ENCODE results near the gene MAPK11.

Gene MAPK11

DNA sequence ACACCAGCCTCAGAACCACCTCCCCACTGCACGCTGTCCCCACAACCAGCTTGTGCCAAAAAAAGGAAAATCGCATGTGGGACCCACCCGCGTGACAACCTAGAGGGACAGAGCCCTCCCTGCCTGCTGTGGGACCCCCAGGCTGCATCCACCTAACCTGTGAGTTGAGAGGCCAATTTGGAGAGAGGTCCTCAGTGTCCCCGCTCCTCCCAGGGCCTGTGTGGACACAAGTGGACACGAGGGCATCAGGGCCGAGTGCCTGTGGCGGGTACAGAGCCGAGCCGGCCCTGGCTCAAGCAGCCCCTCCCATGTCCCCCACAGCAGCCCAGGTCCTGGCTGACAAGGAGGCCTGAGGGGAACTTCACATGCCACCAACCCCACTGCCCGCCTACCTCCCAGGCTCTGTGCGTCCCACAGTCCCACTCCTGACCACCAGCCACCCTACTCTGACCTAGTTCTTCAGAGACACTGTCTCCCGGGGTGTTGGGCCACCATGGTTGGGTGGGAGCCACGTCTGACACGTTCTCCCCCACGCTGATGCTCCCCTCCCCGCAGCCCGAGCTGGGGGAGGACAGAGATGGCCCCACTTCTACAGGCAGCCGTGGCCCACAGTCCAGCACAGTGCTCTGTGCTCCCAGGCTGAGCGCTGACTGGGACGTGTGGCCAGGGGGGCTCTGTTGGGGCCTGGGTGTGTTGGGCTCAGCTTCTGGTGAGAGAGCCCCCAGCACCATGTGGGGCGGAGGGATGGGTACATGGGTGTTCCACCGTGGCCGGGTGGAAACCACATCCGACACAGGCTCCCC lies 50.2 kb downstream of the MAPK11 start (continued):
- no peak for TF ChIP-seq ESRRG (CRISPR knock-in tag; IDR thresholded peaks at IDR 0.05)
- no peak for TF ChIP-seq ZNF565 (CRISPR knock-in tag; conservative IDR thresholded peaks at IDR 0.05; ENCODE audit: low read depth)
- TF ChIP-seq TCF4 (CRISPR knock-in tag; IDR thresholded peaks at IDR 0.05; ENCODE audit: borderline replicate concordance), result no peak
- TF ChIP-seq, protein P1, sequence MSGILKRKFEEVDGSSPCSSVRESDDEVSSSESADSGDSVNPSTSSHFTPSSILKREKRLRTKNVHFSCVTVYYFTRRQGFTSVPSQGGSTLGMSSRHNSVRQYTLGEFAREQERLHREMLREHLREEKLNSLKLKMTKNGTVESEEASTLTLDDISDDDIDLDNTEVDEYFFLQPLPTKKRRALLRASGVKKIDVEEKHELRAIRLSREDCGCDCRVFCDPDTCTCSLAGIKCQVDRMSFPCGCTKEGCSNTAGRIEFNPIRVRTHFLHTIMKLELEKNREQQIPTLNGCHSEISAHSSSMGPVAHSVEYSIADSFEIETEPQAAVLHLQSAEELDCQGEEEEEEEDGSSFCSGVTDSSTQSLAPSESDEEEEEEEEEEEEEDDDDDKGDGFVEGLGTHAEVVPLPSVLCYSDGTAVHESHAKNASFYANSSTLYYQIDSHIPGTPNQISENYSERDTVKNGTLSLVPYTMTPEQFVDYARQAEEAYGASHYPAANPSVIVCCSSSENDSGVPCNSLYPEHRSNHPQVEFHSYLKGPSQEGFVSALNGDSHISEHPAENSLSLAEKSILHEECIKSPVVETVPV (CRISPR knock-in tag; IDR thresholded peaks at IDR 0.05), result no peak
- no peak for TF ChIP-seq RARB (CRISPR knock-in tag; IDR thresholded peaks at IDR 0.05)
- TF ChIP-seq ZFP3 (CRISPR knock-in tag; IDR thresholded peaks at IDR 0.05), result no peak
- no peak for TF ChIP-seq CSDC2 (CRISPR knock-in tag; IDR thresholded peaks at IDR 0.05)
- no peak for TF ChIP-seq TOX (CRISPR knock-in tag; IDR thresholded peaks at IDR 0.05; ENCODE audit: borderline replicate concordance)

DNA sequence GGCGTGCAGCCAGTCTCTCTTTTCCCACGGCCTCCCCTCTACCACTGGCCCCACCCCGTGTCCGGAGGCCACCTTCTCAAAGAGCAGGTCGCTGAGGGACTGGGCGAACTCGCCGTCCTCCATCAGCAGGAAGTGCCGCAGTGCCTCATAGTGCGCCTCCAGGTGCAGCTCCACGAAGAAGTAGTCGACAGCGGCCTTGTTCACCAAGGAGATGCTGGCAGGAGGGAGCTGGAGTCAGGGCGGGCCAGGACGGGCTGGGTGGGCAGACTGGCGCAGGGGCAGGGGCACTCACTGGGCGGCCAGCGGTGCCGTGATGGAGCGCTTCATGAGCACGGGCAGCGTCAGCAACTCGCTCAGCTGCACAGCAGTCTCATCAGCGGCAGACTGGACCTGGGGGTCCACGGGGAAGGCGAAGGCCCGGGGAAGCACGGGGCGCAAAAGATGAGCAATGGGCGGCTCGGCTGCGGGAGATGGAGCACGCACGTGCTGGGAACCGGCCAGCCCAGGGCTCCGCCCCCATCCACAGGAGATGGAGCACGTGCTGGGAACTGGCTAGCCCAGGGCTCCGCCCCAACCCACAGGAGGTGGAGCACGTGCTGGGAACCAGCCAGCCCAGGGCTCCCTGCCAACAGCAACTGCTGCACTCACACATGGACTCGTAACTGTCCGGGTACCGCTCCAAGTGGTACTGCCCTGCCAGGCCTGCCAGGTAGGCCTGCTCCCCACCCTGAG lies 51.0 kb downstream of the MAPK11 start:
- peak; percentile 66 for ATAC-seq
- TF ChIP-seq CSDC2 (CRISPR knock-in tag; IDR thresholded peaks at IDR 0.05), result no peak
- TF ChIP-seq GLIS3 (CRISPR knock-in tag; IDR thresholded peaks at IDR 0.05), result no peak
- TF ChIP-seq ZNF8 (CRISPR knock-in tag; IDR thresholded peaks at IDR 0.05), result no peak
- TF ChIP-seq ARNTL (CRISPR knock-in tag; IDR thresholded peaks at IDR 0.05; ENCODE audit: borderline replicate concordance, low read depth), result no peak
- no peak for TF ChIP-seq ZFP30 (CRISPR knock-in tag; IDR thresholded peaks at IDR 0.05)
- TF ChIP-seq, protein P2, sequence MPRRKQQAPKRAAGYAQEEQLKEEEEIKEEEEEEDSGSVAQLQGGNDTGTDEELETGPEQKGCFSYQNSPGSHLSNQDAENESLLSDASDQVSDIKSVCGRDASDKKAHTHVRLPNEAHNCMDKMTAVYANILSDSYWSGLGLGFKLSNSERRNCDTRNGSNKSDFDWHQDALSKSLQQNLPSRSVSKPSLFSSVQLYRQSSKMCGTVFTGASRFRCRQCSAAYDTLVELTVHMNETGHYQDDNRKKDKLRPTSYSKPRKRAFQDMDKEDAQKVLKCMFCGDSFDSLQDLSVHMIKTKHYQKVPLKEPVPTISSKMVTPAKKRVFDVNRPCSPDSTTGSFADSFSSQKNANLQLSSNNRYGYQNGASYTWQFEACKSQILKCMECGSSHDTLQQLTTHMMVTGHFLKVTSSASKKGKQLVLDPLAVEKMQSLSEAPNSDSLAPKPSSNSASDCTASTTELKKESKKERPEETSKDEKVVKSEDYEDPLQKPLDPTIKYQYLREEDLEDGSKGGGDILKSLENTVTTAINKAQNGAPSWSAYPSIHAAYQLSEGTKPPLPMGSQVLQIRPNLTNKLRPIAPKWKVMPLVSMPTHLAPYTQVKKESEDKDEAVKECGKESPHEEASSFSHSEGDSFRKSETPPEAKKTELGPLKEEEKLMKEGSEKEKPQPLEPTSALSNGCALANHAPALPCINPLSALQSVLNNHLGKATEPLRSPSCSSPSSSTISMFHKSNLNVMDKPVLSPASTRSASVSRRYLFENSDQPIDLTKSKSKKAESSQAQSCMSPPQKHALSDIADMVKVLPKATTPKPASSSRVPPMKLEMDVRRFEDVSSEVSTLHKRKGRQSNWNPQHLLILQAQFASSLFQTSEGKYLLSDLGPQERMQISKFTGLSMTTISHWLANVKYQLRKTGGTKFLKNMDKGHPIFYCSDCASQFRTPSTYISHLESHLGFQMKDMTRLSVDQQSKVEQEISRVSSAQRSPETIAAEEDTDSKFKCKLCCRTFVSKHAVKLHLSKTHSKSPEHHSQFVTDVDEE (CRISPR knock-in tag; IDR thresholded peaks at IDR 0.05), result no peak
- no peak for TF ChIP-seq BACH2 (CRISPR knock-in tag; IDR thresholded peaks at IDR 0.05; ENCODE audit: borderline replicate concordance)
- no peak for TF ChIP-seq ESRRG (CRISPR knock-in tag; IDR thresholded peaks at IDR 0.05)
- TF ChIP-seq PPARA (CRISPR knock-in tag; IDR thresholded peaks at IDR 0.05; ENCODE audit: borderline replicate concordance), result no peak
- TF ChIP-seq, protein P3, sequence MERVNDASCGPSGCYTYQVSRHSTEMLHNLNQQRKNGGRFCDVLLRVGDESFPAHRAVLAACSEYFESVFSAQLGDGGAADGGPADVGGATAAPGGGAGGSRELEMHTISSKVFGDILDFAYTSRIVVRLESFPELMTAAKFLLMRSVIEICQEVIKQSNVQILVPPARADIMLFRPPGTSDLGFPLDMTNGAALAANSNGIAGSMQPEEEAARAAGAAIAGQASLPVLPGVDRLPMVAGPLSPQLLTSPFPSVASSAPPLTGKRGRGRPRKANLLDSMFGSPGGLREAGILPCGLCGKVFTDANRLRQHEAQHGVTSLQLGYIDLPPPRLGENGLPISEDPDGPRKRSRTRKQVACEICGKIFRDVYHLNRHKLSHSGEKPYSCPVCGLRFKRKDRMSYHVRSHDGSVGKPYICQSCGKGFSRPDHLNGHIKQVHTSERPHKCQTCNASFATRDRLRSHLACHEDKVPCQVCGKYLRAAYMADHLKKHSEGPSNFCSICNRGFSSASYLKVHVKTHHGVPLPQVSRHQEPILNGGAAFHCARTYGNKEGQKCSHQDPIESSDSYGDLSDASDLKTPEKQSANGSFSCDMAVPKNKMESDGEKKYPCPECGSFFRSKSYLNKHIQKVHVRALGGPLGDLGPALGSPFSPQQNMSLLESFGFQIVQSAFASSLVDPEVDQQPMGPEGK (CRISPR knock-in tag; IDR thresholded peaks at IDR 0.05; ENCODE audit: borderline replicate concordance), result no peak
- TF ChIP-seq, protein P1 (CRISPR knock-in tag; IDR thresholded peaks at IDR 0.05), result no peak

DNA sequence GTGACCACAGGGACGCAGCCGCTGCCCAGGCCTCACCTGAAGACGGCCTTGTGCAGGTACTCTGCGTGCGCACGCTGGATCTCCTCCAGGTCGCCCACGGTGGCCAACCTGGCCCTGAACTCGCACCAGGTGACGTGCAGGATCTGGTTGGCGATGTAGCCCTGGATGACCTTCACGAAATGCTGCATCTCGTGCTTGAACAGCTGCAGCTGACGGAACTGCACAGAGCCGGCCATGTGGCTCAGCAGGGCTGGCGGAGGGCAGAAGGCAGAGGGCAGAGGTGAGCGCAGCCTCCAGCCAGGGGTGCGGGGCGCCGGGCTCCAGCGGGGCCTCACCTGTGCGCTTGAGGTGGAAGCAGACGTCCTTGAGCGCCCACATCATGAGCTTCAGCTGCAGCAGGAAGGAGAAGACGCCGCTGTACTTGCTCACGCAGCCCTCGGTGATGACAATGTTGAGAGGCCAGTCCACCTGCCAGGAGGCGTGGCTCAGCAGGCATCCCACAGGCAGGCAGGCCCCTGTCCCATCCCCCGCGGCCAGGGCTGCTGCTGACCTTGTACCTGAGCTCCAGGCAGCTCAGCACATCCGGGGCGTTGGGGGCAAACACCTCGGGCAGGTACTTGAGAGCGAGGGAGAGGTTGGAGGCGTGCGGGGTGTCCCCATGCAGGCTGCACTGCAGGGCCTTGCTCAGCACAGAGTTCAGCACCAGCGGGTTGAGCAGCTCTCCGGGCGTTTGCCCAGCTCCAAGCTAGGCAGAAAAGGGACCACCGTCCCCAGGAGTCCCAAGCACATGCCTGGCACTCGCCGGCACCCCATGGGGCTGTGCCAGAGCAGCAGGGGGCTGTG lies 51.8 kb downstream of the MAPK11 start:
- peak; percentile 7 for ATAC-seq
- TF ChIP-seq OSR1 (CRISPR knock-in tag; IDR thresholded peaks at IDR 0.05), result no peak
- TF ChIP-seq, protein P2 (CRISPR knock-in tag; IDR thresholded peaks at IDR 0.05), result no peak
- no peak for TF ChIP-seq TCF4 (CRISPR knock-in tag; IDR thresholded peaks at IDR 0.05; ENCODE audit: borderline replicate concordance)
- TF ChIP-seq, protein P3 (CRISPR knock-in tag; IDR thresholded peaks at IDR 0.05; ENCODE audit: borderline replicate concordance), result no peak
- TF ChIP-seq BACH2 (CRISPR knock-in tag; IDR thresholded peaks at IDR 0.05; ENCODE audit: borderline replicate concordance), result no peak
- TF ChIP-seq ISL1 (CRISPR knock-in tag; IDR thresholded peaks at IDR 0.05), result no peak
- TF ChIP-seq ZC3H10 (CRISPR knock-in tag; IDR thresholded peaks at IDR 0.05), result no peak
- TF ChIP-seq, protein P1 (CRISPR knock-in tag; IDR thresholded peaks at IDR 0.05), result no peak
- no peak for TF ChIP-seq SNAI2 (CRISPR knock-in tag; IDR thresholded peaks at IDR 0.05)

Data from SK-N-SH treated with all-trans-retinoic acid at 6 μM for 48 hours (cell line).